K562 (cell line): Measurements from ENCODE around the gene HAX1. TPM values are rescaled to one million over a fixed set of nuclear protein-coding genes. Genes with fewer than 3 reads are reported as not detected.

Source experiments
- CBX1 ChIP-seq: sonication (generic); IDR thresholded peaks from 2 replicates; pipeline ENCODE4 v1.6.1; 2016; ENCODE audit warnings: antibody characterized with exemption, low read depth, mild to moderate bottlenecking
- CBX3 ChIP-seq, 2 experiments: IDR thresholded peaks; 1 replicate in 1 of 2; 2 replicates in 1 of 2; pipeline ENCODE4 v1.6.1; 2012; ENCODE audit warnings: inconsistent platforms in 2 of 2, low read length in 2 of 2, borderline replicate concordance in 1 of 2, control low read depth in 1 of 2
- DDX20 ChIP-seq: fragments of 450-650 bp; IDR thresholded peaks from 2 replicates; pipeline ENCODE4 v1.6.1; 2016; ENCODE audit warnings: missing genetic modification characterization, low read depth, mild to moderate bottlenecking, missing compliant biosample characterization, moderate library complexity
- FOXA1 ChIP-seq: fragments of 450-650 bp; IDR thresholded peaks from 2 replicates; pipeline ENCODE4 v1.6.1; 2016; ENCODE audit warnings: mild to moderate bottlenecking, borderline replicate concordance
- MEF2A ChIP-seq: IDR thresholded peaks from 2 replicates; pipeline ENCODE4 v1.6.1; 2011; ENCODE audit warnings: low read depth, mild to moderate bottlenecking, low read length, moderate library complexity; ENCODE audit not compliant: control insufficient read depth
- NBN ChIP-seq: fragments of 450-650 bp; IDR thresholded peaks from 2 replicates; pipeline ENCODE4 v1.6.1; 2016; ENCODE audit warnings: low read depth, mild to moderate bottlenecking
- NCOA2 ChIP-seq, 2 experiments: fragments of 450-650 bp; IDR thresholded peaks; 2 replicates each; pipeline ENCODE4 v1.6.1; 2018; ENCODE audit warnings: mild to moderate bottlenecking in 2 of 2, moderate library complexity in 1 of 2; ENCODE audit not compliant: partially characterized antibody in 2 of 2
- NCOA4 ChIP-seq: fragments of 450-650 bp; IDR thresholded peaks from 2 replicates; pipeline ENCODE4 v1.6.1; 2018; ENCODE audit warnings: mild to moderate bottlenecking; ENCODE audit not compliant: partially characterized antibody
- RBM17 ChIP-seq: fragments of 200-400 bp; formaldehyde crosslinking; IDR thresholded peaks from 2 replicates; pipeline ENCODE4 v1.6.1; 2017; ENCODE audit warnings: low read depth, mild to moderate bottlenecking, low read length, borderline replicate concordance
- SAP30 ChIP-seq: fragments of 200-600 bp; sonication (generic); IDR thresholded peaks from 2 replicates; pipeline ENCODE4 v1.6.1; 2012; ENCODE audit warnings: borderline replicate concordance, low read depth, mild to moderate bottlenecking, moderate library complexity, low read length, control low read depth, inconsistent platforms; ENCODE audit not compliant: insufficient read depth, poor library complexity, severe bottlenecking
- SPI1 ChIP-seq: IDR thresholded peaks from 2 replicates; pipeline ENCODE4 v1.6.1; 2011; ENCODE audit warnings: low read depth, low read length, control low read depth, borderline replicate concordance
- TFAM ChIP-seq: fragments of 250-450 bp; sonication (Bioruptor Pico); conservative IDR thresholded peaks from 2 replicates; pipeline ENCODE4 v1.5.0; 2021; ENCODE audit warnings: mild to moderate bottlenecking, moderate library complexity
- TRIM24 ChIP-seq, 2 experiments: fragments of 450-650 bp; IDR thresholded peaks; 2 replicates each; pipeline ENCODE4 v1.6.1; 2016
- XRCC3 ChIP-seq: fragments of 450-650 bp; IDR thresholded peaks from 2 replicates; pipeline ENCODE4 v1.6.1; 2017; ENCODE audit warnings: mild to moderate bottlenecking, moderate library complexity
- ZBTB1 ChIP-seq: sonication (generic); formaldehyde crosslinking; IDR thresholded peaks from 2 replicates; pipeline ENCODE4 v1.8.1; 2023; ENCODE audit warnings: missing genetic modification reagents, low read depth, mild to moderate bottlenecking, borderline replicate concordance
- ZNF184 ChIP-seq: sonication (generic); formaldehyde crosslinking; IDR thresholded peaks from 2 replicates; pipeline ENCODE4 v1.5.0; 2020; ENCODE audit warnings: missing genetic modification reagents
- ZNF316 ChIP-seq: fragments of 450-650 bp; IDR thresholded peaks from 2 replicates; pipeline ENCODE4 v1.6.1; 2016
- ZNF347 ChIP-seq: fragments of 450-650 bp; formaldehyde crosslinking; IDR thresholded peaks from 2 replicates; pipeline ENCODE4 v1.4.0; 2020; ENCODE audit warnings: low read depth, mild to moderate bottlenecking, moderate library complexity
- ZNF592 ChIP-seq: fragments of 450-650 bp; IDR thresholded peaks from 2 replicates; pipeline ENCODE4 v1.6.1; 2017; ENCODE audit warnings: antibody characterized with exemption, mild to moderate bottlenecking
- ZNF830 ChIP-seq: fragments of 250-450 bp; sonication (Bioruptor Pico); IDR thresholded peaks from 2 replicates; pipeline ENCODE4 v1.5.0; 2021; ENCODE audit warnings: mild to moderate bottlenecking
- polyA plus RNA-seq, 8 experiments: library from polyadenylated mRNA; depleted of rRNA in 4 of 8; stranded (reverse) in 5 of 8; unstranded in 3 of 8; fragments of >200 nt; fragmentation: Nextera tagmentation in 2 of 8; fragmentation: Illumina TruSeq in 1 of 8; extraction: Ambion mirVana in 2 of 8; extraction: Trizol in 1 of 8; gene quantifications; 2 replicates each; pipeline versions ENCODE4 v1.2.1 to v1.2.3, GENCODE V29; 2011 to 2014; ENCODE audit warnings: inconsistent platforms in 1 of 8, missing spikeins in 1 of 8
- total RNA-seq, 7 experiments: library from RNA; depleted of rRNA in 6 of 7; stranded (reverse); fragments of >200 nt in 6 of 7; fragmentation: Illumina TruSeq in 2 of 7; extraction: Trizol in 2 of 7; gene quantifications; 2 replicates each; pipeline versions ENCODE4 v1.2.1 to v1.2.3, GENCODE V29; 2011 to 2021; ENCODE audit warnings: low replicate concordance in 1 of 7
- TF ChIP-seq, protein P1 (sequence below): sonication (generic); formaldehyde crosslinking; IDR thresholded peaks from 2 replicates; pipeline ENCODE4 v1.8.1; 2023; ENCODE audit warnings: mild to moderate bottlenecking, missing genetic modification reagents

HAX1 gene
- total and polyA plus RNA-seq, 9 of the 15 experiments (the other 6 are each of a cell fraction or from before 2014, with no cell fraction given) = 143 to 492 (median 234) TPM

GRCh38 chr1:154295408-154296235 lies 23.2 kb downstream of the HAX1 start (continued):
- TF ChIP-seq FOXA1 (no peak), MEF2A (peak; percentile 64; the same call in 1 of the 2 replicates), ZNF184 (CRISPR knock-in tag) (peak; percentile 76), ZNF830 (CRISPR knock-in tag) (no peak), RBM17 (no peak), TFAM (CRISPR knock-in tag) (no peak), NCOA2 (IDR thresholded peaks at IDR 0.05; ENCODE audit: partially characterized antibody in 2 of 2) (no peak), SAP30 (no peak), ZBTB1 (no peak), CBX3 (IDR thresholded peaks at IDR 0.05; ENCODE audit: borderline replicate concordance in 1 of 2, low read length in 2 of 2) (peak in 1 of 2 experiments; percentile 100; a peak in 2 of 3 replicates), XRCC3 (peak; percentile 94), SPI1 (no peak), DDX20 (tag) (no peak), CBX1 (peak; percentile 88; the same call in 1 of the 2 replicates), ZNF592 (no peak), NCOA4 (no peak), TRIM24 (IDR thresholded peaks at IDR 0.05) (peak; percentile 88 to 94), NBN (peak; percentile 76; the same call in 1 of the 2 replicates), ZNF316 (peak; percentile 59), ZNF347 (CRISPR knock-in tag) (no peak)
- TF ChIP-seq, protein P1, sequence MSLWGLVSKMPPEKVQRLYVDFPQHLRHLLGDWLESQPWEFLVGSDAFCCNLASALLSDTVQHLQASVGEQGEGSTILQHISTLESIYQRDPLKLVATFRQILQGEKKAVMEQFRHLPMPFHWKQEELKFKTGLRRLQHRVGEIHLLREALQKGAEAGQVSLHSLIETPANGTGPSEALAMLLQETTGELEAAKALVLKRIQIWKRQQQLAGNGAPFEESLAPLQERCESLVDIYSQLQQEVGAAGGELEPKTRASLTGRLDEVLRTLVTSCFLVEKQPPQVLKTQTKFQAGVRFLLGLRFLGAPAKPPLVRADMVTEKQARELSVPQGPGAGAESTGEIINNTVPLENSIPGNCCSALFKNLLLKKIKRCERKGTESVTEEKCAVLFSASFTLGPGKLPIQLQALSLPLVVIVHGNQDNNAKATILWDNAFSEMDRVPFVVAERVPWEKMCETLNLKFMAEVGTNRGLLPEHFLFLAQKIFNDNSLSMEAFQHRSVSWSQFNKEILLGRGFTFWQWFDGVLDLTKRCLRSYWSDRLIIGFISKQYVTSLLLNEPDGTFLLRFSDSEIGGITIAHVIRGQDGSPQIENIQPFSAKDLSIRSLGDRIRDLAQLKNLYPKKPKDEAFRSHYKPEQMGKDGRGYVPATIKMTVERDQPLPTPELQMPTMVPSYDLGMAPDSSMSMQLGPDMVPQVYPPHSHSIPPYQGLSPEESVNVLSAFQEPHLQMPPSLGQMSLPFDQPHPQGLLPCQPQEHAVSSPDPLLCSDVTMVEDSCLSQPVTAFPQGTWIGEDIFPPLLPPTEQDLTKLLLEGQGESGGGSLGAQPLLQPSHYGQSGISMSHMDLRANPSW (CRISPR knock-in tag) = no peak
